B cell (primary cell): Measurements from ENCODE around the gene NPW. TPM values are rescaled to one million over a fixed set of nuclear protein-coding genes. Genes with fewer than 3 reads are reported as not detected.

Experiments
- ATAC-seq: fragments of 200-7000 bp; cut with Tn5 transposase; one replicate; pipeline ENCODE4 v1.10.0; 2021; ENCODE audit warnings: low read depth, mild to moderate bottlenecking, moderate number of reproducible peaks, moderate library complexity
- CTCF ChIA-PET: fragments of 350-600 bp; sonication (Branson Sonifier 250); formaldehyde crosslinking; loops from one replicate; lab custom pipeline; 2021; ENCODE audit warnings: antibody characterized with exemption, inconsistent platforms; lab: Charles Lee
- POLR2A ChIA-PET: fragments of 350-600 bp; sonication (Branson Sonifier 250); formaldehyde crosslinking; loops from one replicate; lab custom pipeline; 2021; ENCODE audit warnings: antibody characterized with exemption; lab: Charles Lee
- DNase-seq: peaks from one replicate; pipeline ENCODE4 v3.0.0; 2013
- H2AFZ ChIP-seq: 2 replicates; pipeline ENCODE4 v1.6.1; 2012; ENCODE audit warnings: mild to moderate bottlenecking, low read depth, low read length; ENCODE audit not compliant: insufficient read depth, poor library complexity, severe bottlenecking
- H3K27ac ChIP-seq, 2 donors: 1 replicate in 1 of 2; 2 replicates in 1 of 2; pipeline ENCODE4 v1.5.1; 2012 to 2013; ENCODE audit warnings: low read length in 2 of 2, mild to moderate bottlenecking in 2 of 2, moderate library complexity in 1 of 2
- H3K27me3 ChIP-seq, 4 experiments: fragments of 200-600 bp in 1 of 4; sonication (generic) in 1 of 4; replicated peaks in 1 of 4; 1 replicate in 2 of 4; 2 replicates in 2 of 4; pipeline versions ENCODE4 v1.6.1 to v1.7.0; 2013 to 2016; ENCODE audit warnings: low read length in 3 of 4, mild to moderate bottlenecking in 2 of 4, mixed read lengths in 1 of 4, moderate library complexity in 1 of 4; ENCODE audit not compliant: insufficient read depth in 4 of 4, control insufficient read depth in 3 of 4; ENCODE audit errors: control extremely low read depth in 1 of 4
- H3K36me3 ChIP-seq, 2 experiments: replicated peaks in 1 of 2; 1 replicate in 1 of 2; 2 replicates in 1 of 2; pipeline versions ENCODE4 v1.6.1 to v1.7.1; 2013; ENCODE audit warnings: low read length in 1 of 2; ENCODE audit not compliant: insufficient read depth in 2 of 2, control insufficient read depth in 1 of 2; ENCODE audit errors: control extremely low read depth in 1 of 2, extremely low read depth in 1 of 2
- H3K4me1 ChIP-seq, 2 donors: fragments of 200-600 bp in 1 of 2; sonication (generic) in 1 of 2; 1 replicate in 1 of 2; 2 replicates in 1 of 2; pipeline versions ENCODE4 v1.5.1 to v1.6.1; 2013 to 2017; ENCODE audit warnings: low read length in 2 of 2; ENCODE audit not compliant: control insufficient read depth in 2 of 2, insufficient read depth in 2 of 2
- H3K4me2 ChIP-seq: replicated peaks from 2 replicates; pipeline ENCODE3; 2012; ENCODE audit warnings: mild to moderate bottlenecking, low read depth, low read length; ENCODE audit not compliant: poor library complexity, severe bottlenecking
- H3K4me3 ChIP-seq, 5 experiments: fragments of 200-600 bp in 1 of 5; sonication (generic) in 1 of 5; 1 replicate in 3 of 5; 2 replicates in 2 of 5; pipeline versions ENCODE4 v1.5.1 to v1.7.0; 2011 to 2016; ENCODE audit warnings: low read length in 4 of 5, mild to moderate bottlenecking in 4 of 5, low read depth in 2 of 5, control low read depth in 1 of 5, moderate library complexity in 1 of 5; ENCODE audit not compliant: insufficient read depth in 1 of 5; ENCODE audit errors: control extremely low read depth in 1 of 5, extremely low read depth in 1 of 5
- H3K79me2 ChIP-seq: fragments of 200-600 bp; sonication (generic); one replicate; pipeline ENCODE4 v1.6.0; 2016; ENCODE audit warnings: low read length; ENCODE audit not compliant: control insufficient read depth, insufficient read depth
- H3K9ac ChIP-seq: fragments of 200-600 bp; sonication (generic); 2 replicates; pipeline ENCODE4 v1.6.1; 2017; ENCODE audit warnings: mild to moderate bottlenecking, low read length, moderate library complexity
- H3K9me3 ChIP-seq, 3 donors: one replicate each; pipeline versions ENCODE4 v1.6.1 to v1.7.1; 2013; ENCODE audit warnings: low read length in 2 of 3; ENCODE audit not compliant: control insufficient read depth in 2 of 3, insufficient read depth in 1 of 3; ENCODE audit errors: control extremely low read depth in 1 of 3
- H4K20me1 ChIP-seq: 2 replicates; pipeline ENCODE4 v1.6.0; 2012; ENCODE audit warnings: mild to moderate bottlenecking, low read length; ENCODE audit not compliant: insufficient read depth, control insufficient read depth, poor library complexity, severe bottlenecking
- H3K27ac Mint-ChIP-seq: one replicate; pipeline ENCODE4 v1.8.0; 2021; ENCODE audit warnings: mixed read lengths
- H3K27me3 Mint-ChIP-seq: one replicate; pipeline ENCODE4 v1.8.0; 2021; ENCODE audit warnings: mixed read lengths
- H3K4me1 Mint-ChIP-seq: one replicate; pipeline ENCODE4 v1.8.0; 2021; ENCODE audit warnings: mixed read lengths
- H3K4me3 Mint-ChIP-seq: one replicate; pipeline ENCODE4 v1.8.0; 2021; ENCODE audit warnings: mixed read lengths
- H3K9me3 Mint-ChIP-seq: one replicate; pipeline ENCODE4 v1.8.0; 2022; ENCODE audit warnings: mixed read lengths; ENCODE audit not compliant: insufficient read depth
- CTCF ChIP-seq: fragments of 200-600 bp; IDR thresholded peaks from one replicate; pipeline ENCODE4 v1.8.0; 2022; ENCODE audit warnings: antibody characterized with exemption, mild to moderate bottlenecking
- EZH2 ChIP-seq: IDR thresholded peaks from 2 replicates; pipeline ENCODE4 v1.6.1; 2012; ENCODE audit warnings: borderline replicate concordance, low read depth, mild to moderate bottlenecking, moderate library complexity, low read length; ENCODE audit not compliant: insufficient read depth, poor library complexity, severe bottlenecking
- WGBS: methylation state at CpG from one replicate; pipeline ENCODE4 v1.1.5; 2013; ENCODE audit warnings: missing lambda C conversion rate; ENCODE audit not compliant: insufficient coverage; 5-methylcytosine and 5-hydroxymethylcytosine counted together
- intact Hi-C: fragments of 100-400 bp; cut with micrococcal nuclease; formaldehyde crosslinking; loops from one replicate; pipeline ENCODE4 v1.10.0; 2022
- polyA plus RNA-seq: library from polyadenylated mRNA; depleted of rRNA; stranded (reverse); fragments of >200 nt; gene quantifications from 2 replicates; pipeline ENCODE4 v1.2.3, GENCODE V29; 2012
- total RNA-seq, 2 donors: library from RNA; stranded (reverse); fragments of 120-200 nt in 1 of 2; gene quantifications; 1 replicate in 1 of 2; 2 replicates in 1 of 2; pipeline versions ENCODE4 v1.2.3 to v1.2.4, GENCODE V29; 2013 to 2022

Gene NPW
- total and polyA plus RNA-seq, 2 donors (not counting 1 experiment from before 2014, with no cell fraction given), result 0.13 to 1.7 TPM

GRCh38 chr16:1981398-1981836 is 38.2 kb upstream of the NPW start, which contains the start of gene NOXO1:
Gene NOXO1 (minus strand): TSS chr16:1981469. CDS start chr16:1981179, 290 bp downstream.
- TF ChIP-seq CTCF (no peak), EZH2 (no peak)
- Mint-ChIP-seq H3K9me3 (no peaks in the 10 kb centered on the region), H3K27me3 (peaks cover 6% of the 10 kb centered on the region), H3K4me1 (peaks cover 22% of the 10 kb centered on the region), H3K4me3 (peak within 1 kb of the TSS; percentile 49), H3K27ac (peak within 1 kb of the TSS; percentile 56)
- H4K20me1 ChIP-seq, result peaks cover 9% of the 10 kb centered on the region
- H2AFZ ChIP-seq, result no peak within 1 kb of the TSS
- ChIA-PET POLR2A (interaction anchor here (0.6 to 3.5 kb wide), 4 partner anchors 10 to 169 kb away, joined by 3 to 15 read pairs (median 6); partner anchors contain the start of genes RPS2 and TBL3), CTCF (interaction anchor here (0.9 to 1.0 kb wide), 2 partner anchors 22 to 174 kb away, joined by 3 read pairs; no protein-coding TSS in a partner anchor)
- H3K4me2 ChIP-seq, result no peak within 1 kb of the TSS
- H3K9ac ChIP-seq, result no peak within 1 kb of the TSS
- peaks cover 16 to 35% of the 10 kb centered on the region in 2 donors for H3K4me1 ChIP-seq
- intact Hi-C loops, result no loop called here
- 48% methylated on average over 5 of the region's 6 CpGs for WGBS
- no peaks in the 10 kb centered on the region for H3K79me2 ChIP-seq
- peaks cover 0 to 4% (median 0%) of the 10 kb centered on the region in 3 donors for H3K9me3 ChIP-seq
- peaks cover 0 to 29% of the 10 kb centered on the region in 2 experiments for H3K36me3 ChIP-seq
- H3K27me3 ChIP-seq, result peaks cover 0 to 57% (median 19%) of the 10 kb centered on the region in 4 experiments
- no peak within 1 kb of the TSS for H3K27ac ChIP-seq
- ATAC-seq, result no peak
- no peak within 1 kb of the TSS for H3K4me3 ChIP-seq
- DNase-seq, result peak; percentile 56

GRCh38 chr16:1982013-1982433 is 37.6 kb upstream of the NPW start:
- Histone ChIP-seq H3K4me2 (no peak overlapping the region), H3K9ac (no peak overlapping the region)

More at GRCh38 chr16:1982013-1982433, 37.6 kb upstream of the NPW start:
- Mint-ChIP-seq H3K4me1 (peaks cover 22% of the 10 kb centered on the region), H3K9me3 (no peaks in the 10 kb centered on the region), H3K4me3 (peak overlapping the region; percentile 49), H3K27ac (peak overlapping the region; percentile 56), H3K27me3 (peaks cover 6% of the 10 kb centered on the region)
- Histone ChIP-seq H3K27ac (no peak overlapping the region), H3K9me3 (peaks cover 0 to 4% (median 0%) of the 10 kb centered on the region in 3 donors), H3K4me1 (peaks cover 16 to 35% of the 10 kb centered on the region in 2 donors), H3K36me3 (peaks cover 0 to 23% of the 10 kb centered on the region in 2 experiments), H2AFZ (no peak overlapping the region), H3K4me3 (no peak overlapping the region), H3K27me3 (peaks cover 0 to 53% (median 19%) of the 10 kb centered on the region in 4 experiments), H3K79me2 (no peaks in the 10 kb centered on the region), H4K20me1 (peaks cover 3% of the 10 kb centered on the region)
- CTCF ChIA-PET, result interaction anchor here (0.9 to 1.0 kb wide), 3 partner anchors 22 to 173 kb away, joined by 3 to 6 read pairs (median 3); no protein-coding TSS in a partner anchor
- TF ChIP-seq CTCF, result no peak
- no peak for TF ChIP-seq EZH2
- DNase-seq, result no peak
- intact Hi-C loops, result no loop called here
- ATAC-seq, result no peak
- POLR2A ChIA-PET, result interaction anchor here (0.6 to 3.5 kb wide), 5 partner anchors 10 to 168 kb away, joined by 3 to 15 read pairs (median 6); partner anchors contain the start of genes RPS2 and TBL3
- 55% methylated on average over 4 of the region's 5 CpGs for WGBS
